HG03520 (cell line): ENCODE measurements around the gene GBF1.
"Not testable (repeated sequence)": the region's sequence is repeated elsewhere in the genome, so short reads cannot be mapped to it uniquely, and the experiment has no call there.

Experiments used
- ATAC-seq: cut with Tn5 transposase; IDR thresholded peaks from one replicate; pipeline ENCODE4 v1.9.1; 2021; ENCODE audit warnings: mild to moderate bottlenecking, moderate library complexity; ENCODE audit not compliant: unreplicated experiment

GBF1 gene

GRCh38 chr10:102268375-102268888 is 23.1 kb downstream of the GBF1 start:
- ATAC-seq: no peak

DNA sequence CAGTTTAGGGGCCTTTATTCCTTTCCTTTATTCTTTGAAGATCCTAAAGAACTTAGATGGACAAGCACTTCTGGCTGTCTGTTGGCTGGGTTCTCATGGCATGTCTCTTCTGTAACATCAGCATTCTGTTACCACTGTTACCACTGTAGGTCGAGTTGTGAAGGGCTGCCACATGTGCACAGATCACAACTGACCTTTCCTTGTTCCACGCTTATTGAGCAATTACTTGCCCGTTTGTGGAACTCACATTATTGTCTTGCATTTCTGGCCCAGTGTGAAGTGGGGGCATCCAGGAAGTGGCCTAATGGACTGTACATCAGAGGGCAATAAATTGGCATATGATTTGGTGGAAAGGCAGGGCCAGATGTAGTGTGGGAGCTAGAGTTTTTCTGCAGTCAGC is 23.7 kb downstream of the GBF1 start:
- no peak for ATAC-seq

- no peak for ATAC-seq
Measured at GRCh38 chr10:102274062-102274461, 28.7 kb downstream of the GBF1 start.

DNA sequence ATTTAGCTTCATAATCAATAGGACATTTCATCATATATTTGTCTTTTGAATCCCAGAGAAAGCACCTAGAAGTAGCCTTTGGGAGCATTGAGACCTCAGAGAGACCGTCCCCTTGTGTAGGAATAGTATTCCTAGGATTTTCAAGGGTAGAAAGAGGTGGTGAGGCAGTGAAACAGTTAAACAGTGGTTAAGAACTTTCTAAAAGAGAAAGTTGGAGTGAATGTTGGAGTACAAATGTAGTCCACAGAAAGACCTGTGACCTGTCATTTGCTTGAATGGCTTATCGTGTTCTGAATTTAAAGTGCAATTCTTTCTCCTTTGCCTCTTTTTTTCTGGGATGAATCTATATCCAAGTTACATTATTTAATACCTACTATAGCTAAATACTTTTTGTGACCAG is 30.0 kb downstream of the GBF1 start:
- ATAC-seq: no peak

DNA sequence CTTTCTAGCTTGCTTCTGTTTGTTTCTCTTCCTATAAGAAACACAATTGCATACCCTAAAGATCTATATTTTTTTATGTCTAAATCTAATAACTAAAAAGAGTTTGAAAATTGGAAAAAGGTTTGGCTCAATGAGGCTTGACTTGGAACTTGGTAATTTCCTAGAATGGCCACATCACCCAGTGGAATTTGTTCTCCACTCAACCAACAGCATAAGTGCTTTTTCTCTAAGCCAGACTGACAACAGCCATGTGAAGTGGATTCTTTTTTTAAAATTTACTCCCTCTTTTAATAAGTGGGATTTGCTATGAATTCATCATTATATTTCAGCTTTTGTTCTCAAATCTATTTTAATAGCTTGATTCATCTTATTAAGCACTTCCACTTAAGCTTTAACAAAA is 33.8 kb downstream of the GBF1 start:
- no peak for ATAC-seq

DNA sequence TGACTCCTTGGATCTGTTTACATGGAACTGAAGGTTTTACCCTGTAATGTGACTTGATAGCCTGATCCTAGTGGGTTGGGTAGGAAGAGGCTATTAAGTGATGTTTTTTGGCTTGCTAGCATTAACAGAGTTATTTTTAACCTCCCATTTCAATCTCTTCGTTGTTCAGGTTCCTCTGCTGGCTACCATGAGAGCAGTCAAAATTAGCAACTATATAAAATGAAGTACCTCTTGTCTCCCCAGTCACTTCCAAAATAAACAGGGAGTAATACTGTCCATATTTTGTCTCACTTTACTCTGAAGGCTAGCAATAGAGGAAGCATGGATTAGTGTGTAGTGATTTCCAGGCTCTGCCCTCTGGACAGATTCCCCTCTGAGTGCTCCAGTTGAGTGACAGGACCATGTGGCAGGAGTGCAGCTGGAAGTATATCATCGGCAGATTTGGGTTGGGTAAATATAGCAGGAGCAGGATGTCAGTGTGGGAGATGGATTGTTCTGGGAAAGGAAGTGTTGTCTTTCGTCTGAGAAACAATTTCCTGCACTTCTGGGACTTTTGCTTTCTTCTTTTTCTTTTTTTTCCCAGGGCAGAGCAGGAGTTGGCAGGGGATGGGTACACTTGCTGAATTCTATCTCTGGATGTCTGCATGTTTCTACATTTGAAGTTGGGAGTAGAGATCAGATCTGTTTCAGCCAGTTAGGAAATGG is 35.2 kb downstream of the GBF1 start:
- no peak for ATAC-seq

GRCh38 chr10:102281102-102281487 is 35.8 kb downstream of the GBF1 start:
- no peak for ATAC-seq

- ATAC-seq: no peak
Measured at GRCh38 chr10:102283488-102283887, 38.2 kb downstream of the GBF1 start.

GRCh38 chr10:102283890-102284289 is 38.6 kb downstream of the GBF1 start:
- no peak for ATAC-seq

DNA sequence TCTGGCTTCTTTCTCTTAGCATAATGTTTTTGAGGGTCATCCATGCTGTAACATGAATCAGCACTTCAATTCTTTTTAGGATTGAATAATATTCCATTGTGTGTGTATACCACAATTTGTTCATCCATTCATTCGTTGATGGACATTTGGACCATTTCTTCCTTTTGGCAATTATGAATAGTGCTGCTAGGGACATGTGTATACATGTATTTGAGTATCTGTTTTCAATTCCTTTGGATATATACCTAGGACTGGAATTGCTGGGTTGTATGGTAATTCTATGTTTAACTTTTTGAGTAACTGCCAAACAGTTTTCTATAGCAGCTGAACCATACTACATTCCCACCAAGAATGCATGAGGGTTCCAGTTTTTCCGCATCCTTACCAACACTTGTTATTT is 39.2 kb downstream of the GBF1 start:
- ATAC-seq: no peak

- no peak for ATAC-seq
Measured at GRCh38 chr10:102285133-102285532, 39.8 kb downstream of the GBF1 start.

DNA sequence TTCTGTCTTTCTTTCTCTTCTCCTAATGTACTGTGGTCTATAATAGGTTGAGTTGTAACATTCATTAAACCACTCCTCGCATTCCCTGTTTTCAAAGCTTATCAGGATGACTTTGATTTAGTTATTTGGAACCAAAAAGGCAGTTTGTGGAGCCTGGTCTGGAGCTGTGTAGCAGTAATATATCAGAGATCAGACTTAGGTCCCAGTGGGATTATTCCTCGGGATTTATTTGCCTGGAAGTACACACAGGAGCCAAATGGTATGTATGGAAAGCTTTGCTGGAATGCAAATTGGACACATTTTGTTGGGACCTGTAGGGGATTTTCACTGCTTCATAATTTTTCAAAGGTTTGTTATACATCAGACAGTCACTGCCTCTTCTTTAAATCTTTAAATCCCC is 40.9 kb downstream of the GBF1 start:
- no peak for ATAC-seq

DNA sequence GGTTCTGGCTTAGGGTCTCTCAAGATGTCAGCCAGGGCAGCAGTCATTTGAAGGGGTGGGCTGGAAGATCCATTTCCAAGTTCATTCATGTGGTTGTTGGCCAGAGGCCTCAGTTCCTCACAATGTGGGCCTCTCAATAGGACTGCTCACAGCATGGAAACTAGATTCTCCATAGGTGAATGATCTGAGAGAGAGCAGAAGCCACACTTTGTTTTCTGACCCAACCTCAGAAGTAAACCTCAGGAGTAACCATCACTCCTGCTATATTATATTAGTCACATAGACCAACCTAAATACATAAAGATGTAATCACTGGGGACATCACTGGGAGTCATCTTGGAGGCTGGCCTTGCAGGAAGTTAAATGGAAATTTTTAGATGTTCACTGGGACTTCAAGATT is 42.2 kb downstream of the GBF1 start:
- ATAC-seq: no peak

DNA sequence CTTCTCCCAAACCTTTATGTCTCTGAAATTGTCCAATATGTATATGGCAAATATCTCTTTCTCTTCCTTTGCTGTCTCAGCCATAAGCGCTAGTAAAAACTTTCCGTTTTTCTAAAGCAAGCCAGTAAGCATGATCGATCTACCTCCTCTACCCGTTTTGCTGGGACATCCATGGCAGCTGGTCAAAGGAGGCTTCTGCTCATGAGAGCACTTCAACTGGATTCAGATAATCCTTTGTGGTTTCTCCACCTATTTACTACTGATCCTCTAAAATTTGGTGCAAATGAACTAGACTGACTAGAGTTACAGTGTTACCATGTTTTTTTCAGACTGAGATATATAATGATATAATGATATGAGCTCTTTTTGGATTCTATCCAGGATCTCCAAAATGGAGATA is 42.7 kb downstream of the GBF1 start:
- ATAC-seq: no peak

DNA sequence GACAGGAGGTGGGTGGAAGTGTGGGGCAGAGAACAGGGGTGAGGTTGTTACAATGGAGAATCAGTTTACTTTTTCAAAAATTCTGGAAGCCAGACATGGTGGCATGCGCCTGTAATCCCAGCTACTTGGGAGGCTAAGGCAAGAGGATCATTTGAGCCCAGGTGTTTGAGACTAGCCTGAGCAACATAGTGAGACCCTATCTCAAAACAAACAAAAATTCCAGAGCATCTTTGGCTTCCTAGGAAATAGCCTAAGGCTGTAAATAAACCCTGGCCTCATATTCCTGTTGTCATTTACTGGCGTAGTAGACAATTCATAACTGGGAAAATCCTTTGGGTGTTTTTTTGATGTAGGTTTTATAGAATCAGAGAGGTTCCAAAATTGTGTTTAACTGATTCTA is 44.0 kb downstream of the GBF1 start:
- ATAC-seq: no peak

- ATAC-seq: no peak
Measured at GRCh38 chr10:102289840-102290239, 44.5 kb downstream of the GBF1 start.

DNA sequence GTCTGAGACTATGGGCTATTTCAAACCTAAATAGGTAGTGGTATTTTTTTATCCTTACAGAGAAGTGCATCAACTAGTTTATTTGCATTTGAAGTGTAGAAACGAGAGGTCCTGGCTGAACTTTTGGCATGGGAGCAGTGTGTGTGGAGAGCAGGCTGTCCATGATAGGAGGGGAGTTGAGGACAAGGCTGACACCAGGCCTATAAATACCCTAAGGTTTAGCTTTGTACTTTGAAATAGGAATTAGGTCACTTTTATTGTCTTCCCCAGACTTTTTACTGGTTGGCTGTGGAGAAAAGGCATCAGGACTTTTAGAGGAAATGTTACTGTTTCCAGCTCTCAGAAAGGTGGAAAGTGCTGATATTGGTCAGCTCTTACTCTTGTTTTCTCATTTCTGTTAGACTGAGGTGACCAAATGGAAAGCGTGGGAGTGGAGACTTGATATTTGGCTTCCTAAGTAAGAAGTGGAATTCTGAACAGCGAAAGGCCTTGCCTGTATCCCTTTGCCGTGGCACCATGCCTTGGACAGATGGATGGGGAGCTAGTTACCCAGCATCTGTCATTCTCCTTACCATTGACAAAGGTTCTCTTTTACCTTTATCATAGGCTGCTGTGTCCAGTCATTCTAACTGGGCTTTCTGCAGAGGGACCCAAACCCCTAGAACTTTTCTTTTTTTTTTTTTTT is 46.0 kb downstream of the GBF1 start:
- ATAC-seq: no peak

DNA sequence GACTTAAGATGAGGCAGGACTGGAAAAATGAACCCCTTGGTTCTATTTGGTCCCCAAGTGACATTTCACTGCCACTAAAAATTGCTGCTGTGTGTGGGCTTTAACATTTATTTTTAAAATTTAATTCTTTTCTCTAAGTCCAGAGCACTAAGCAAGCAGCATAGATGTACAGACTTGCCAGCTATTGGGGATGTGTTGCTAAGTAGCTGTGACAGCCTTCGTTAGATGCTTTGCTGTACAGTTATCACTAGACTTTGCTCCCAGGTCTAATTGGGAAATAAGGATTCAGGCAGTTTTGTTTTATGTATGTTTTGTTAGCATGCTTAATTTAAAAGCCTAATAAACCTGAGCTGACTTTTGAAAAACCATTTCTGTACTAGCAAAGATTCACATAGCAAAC is 51.8 kb downstream of the GBF1 start:
- no peak for ATAC-seq

DNA sequence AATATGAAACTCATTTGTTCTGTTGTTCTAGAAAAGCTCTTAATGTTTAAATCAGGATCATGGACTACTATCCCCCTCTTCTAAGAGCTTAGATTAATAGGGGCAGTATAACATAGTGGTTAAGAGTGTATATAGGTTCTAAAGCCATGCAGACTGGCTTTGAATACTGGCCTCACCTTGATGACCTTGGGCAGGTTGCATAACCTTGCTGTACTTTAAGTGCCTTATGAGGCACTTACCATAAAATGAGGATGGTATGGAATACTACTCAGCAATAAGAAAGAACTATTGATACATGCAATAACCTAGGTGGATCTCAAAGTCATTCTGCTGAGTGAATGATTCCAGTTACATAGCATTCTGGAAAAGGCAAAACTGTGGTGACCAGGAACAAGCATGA is 53.6 kb downstream of the GBF1 start:
- ATAC-seq: no peak

DNA sequence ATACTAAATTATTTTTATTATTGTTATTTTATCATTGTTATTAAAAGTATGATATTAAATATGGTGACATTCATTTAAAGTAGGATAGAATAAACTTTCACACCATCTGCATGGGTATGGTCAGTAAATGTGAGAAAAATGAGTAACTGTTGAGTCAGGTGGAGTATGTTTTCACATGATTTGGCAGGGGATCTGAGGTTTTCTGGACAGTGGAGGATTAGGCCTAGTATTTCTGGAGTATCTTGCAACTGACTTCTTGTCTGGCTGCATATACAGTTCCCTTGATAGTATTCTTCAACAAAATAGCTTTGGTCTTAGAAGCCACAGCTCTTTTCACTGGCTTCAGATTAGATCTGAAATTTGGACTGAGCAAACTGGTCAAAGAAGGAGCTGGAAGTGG is 54.5 kb downstream of the GBF1 start:
- ATAC-seq: no peak

DNA sequence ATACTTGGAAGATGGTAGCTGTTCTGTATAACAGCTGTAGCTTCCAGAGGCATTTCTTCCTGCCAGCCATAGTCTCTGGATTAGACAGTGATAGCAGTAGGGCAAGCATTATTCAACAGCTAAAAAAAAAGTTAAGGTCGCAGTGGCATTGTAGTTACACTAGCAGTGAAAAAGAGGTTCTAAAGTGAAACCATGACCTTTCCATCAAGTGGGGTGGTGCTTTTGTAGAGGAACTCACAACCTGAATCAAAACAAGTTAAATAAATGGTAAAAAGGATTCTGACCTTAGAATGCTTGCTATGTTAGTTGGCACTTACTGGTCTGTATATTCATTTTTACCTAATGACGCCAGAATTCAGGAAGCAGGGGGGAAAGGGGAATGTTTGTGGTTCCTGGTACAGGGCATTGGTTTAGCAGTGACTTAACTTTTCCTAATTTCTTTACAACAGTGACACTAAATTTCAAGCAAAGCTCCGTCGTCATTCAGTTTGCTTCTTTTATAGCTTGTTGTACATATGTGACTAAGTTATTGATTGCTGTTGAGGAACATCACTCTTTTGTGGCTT is 55.0 kb downstream of the GBF1 start:
- ATAC-seq: no peak

- ATAC-seq: not testable (repeated sequence)
Measured at GRCh38 chr10:102300912-102301311, 55.6 kb downstream of the GBF1 start.
